HCT116 (cell line): ENCODE results near the gene MTFR1L. TPM values are rescaled to one million over a fixed set of nuclear protein-coding genes. Genes with fewer than 3 reads are reported as not detected.
A peak's percentile ranks its signal among the peaks of the same experiment; 100 is the strongest.

ENCODE experiments used
- ATAC-seq: fragments of 200-7000 bp; cut with Tn5 transposase; 2 replicates; pipeline ENCODE4 v1.9.1; 2020; ENCODE audit warnings: mild to moderate bottlenecking, moderate library complexity
- BruUV-seq: library from RNA; stranded (reverse); fragments of 400-500 nt; replicated peaks from 2 replicates; lab custom pipeline; 2021; lab: Mats Ljungman, UMichigan
- CTCF ChIA-PET: fragments of 300-600 bp; sonication (Branson Sonifier 250); formaldehyde crosslinking; loops from one replicate; lab custom pipeline; 2021; ENCODE audit warnings: antibody characterized with exemption; lab: Charles Lee
- POLR2A ChIA-PET: fragments of 300-600, 350-600 bp; sonication (Branson Sonifier 250); formaldehyde crosslinking; loops from one replicate; lab custom pipeline; 2021; ENCODE audit warnings: antibody characterized with exemption; lab: Charles Lee
- RAD21 ChIA-PET, 2 experiments: fragments of 300-600 bp; sonication (Branson Sonifier 250); formaldehyde crosslinking; loops; one replicate each; lab custom pipeline; 2023; ENCODE audit warnings: low total read pairs in 2 of 2; ENCODE audit not compliant: uncharacterized antibody in 2 of 2, unreplicated experiment in 2 of 2, low non-redundant PET in 1 of 2; lab: Charles Lee
- DNase-seq: peaks from one replicate; pipeline ENCODE4 v3.0.0-alpha.2; 2010; ENCODE audit warnings: low read depth, low spot score
- H2AFZ ChIP-seq: fragments of 200-600 bp; shearing (Covaris generic), sonication (generic); 2 replicates; pipeline ENCODE4 v1.6.1; 2017; ENCODE audit warnings: low read depth, mixed run types, mixed read lengths, antibody characterized with exemption, low read length; ENCODE audit not compliant: poor library complexity, severe bottlenecking
- H3K27ac ChIP-seq: 2 replicates; pipeline ENCODE4 v1.5.1; 2012; ENCODE audit warnings: low read depth, low read length
- H3K27me3 ChIP-seq: fragments of 200-600 bp; sonication (generic); 2 replicates; pipeline ENCODE4 v1.6.1; 2016; ENCODE audit warnings: mixed run types, low read length, mixed read lengths; ENCODE audit not compliant: insufficient read depth
- H3K36me3 ChIP-seq, 2 experiments: fragments of 200-500 bp in 1 of 2; fragments of 200-600 bp in 1 of 2; sonication (Bioruptor generic) in 1 of 2; sonication (generic) in 1 of 2; 2 replicates each; pipeline versions ENCODE4 v1.5.1 to v1.6.1; 2014 to 2016; ENCODE audit warnings: low read length in 2 of 2, inconsistent platforms in 1 of 2, mixed read lengths in 1 of 2, mixed run types in 1 of 2; ENCODE audit not compliant: insufficient read depth in 2 of 2, control insufficient read depth in 1 of 2
- H3K4me1 ChIP-seq, 2 experiments: fragments of 200-600 bp in 1 of 2; sonication (generic) in 1 of 2; 2 replicates each; pipeline versions ENCODE4 v1.5.1 to v1.6.1; 2012 to 2017; ENCODE audit warnings: low read length in 2 of 2, inconsistent platforms in 1 of 2, mild to moderate bottlenecking in 1 of 2, mixed read lengths in 1 of 2, mixed run types in 1 of 2, moderate library complexity in 1 of 2; ENCODE audit not compliant: insufficient read depth in 2 of 2, control insufficient read depth in 1 of 2
- H3K4me2 ChIP-seq: fragments of 200-600 bp; sonication (generic); 2 replicates; pipeline ENCODE4 v1.6.1; 2017; ENCODE audit warnings: mixed run types, low read length, mixed read lengths
- H3K4me3 ChIP-seq, 2 experiments: fragments of 200-600 bp in 1 of 2; sonication (generic) in 1 of 2; replicated peaks in 1 of 2; 2 replicates each; pipeline ENCODE4 v1.5.1; 2011 to 2016; ENCODE audit warnings: low read length in 2 of 2, control low read depth in 1 of 2, low read depth in 1 of 2, mild to moderate bottlenecking in 1 of 2, mixed read lengths in 1 of 2, mixed run types in 1 of 2
- H3K79me2 ChIP-seq: fragments of 200-600 bp; sonication (generic); 2 replicates; pipeline ENCODE4 v1.6.1; 2017; ENCODE audit warnings: mild to moderate bottlenecking, mixed run types, low read length, moderate library complexity, mixed read lengths; ENCODE audit not compliant: insufficient read depth
- H3K9ac ChIP-seq: fragments of 200-600 bp; sonication (generic); 2 replicates; pipeline ENCODE4 v1.6.1; 2016; ENCODE audit warnings: low read length, mixed read lengths
- H3K9me2 ChIP-seq: fragments of 200-600 bp; sonication (generic), shearing (Covaris generic); 2 replicates; pipeline ENCODE4 v1.6.1; 2017; ENCODE audit warnings: mixed run types, mild to moderate bottlenecking, moderate library complexity; ENCODE audit not compliant: insufficient read depth
- H3K9me3 ChIP-seq, 2 experiments: fragments of 200-500 bp in 1 of 2; fragments of 200-600 bp in 1 of 2; sonication (Bioruptor generic) in 1 of 2; sonication (generic) in 1 of 2; 2 replicates each; pipeline ENCODE4 v1.6.1; 2014 to 2017; ENCODE audit warnings: low read length in 2 of 2, mixed read lengths in 2 of 2, inconsistent platforms in 1 of 2, low read depth in 1 of 2, mild to moderate bottlenecking in 1 of 2, mixed run types in 1 of 2, moderate library complexity in 1 of 2; ENCODE audit not compliant: control insufficient read depth in 1 of 2, insufficient read depth in 1 of 2
- H4K20me1 ChIP-seq: fragments of 200-600 bp; sonication (generic), shearing (Covaris generic); 2 replicates; pipeline ENCODE4 v1.6.1; 2017; ENCODE audit warnings: mixed run types, mild to moderate bottlenecking, moderate library complexity; ENCODE audit not compliant: insufficient read depth
- CBX3 ChIP-seq: IDR thresholded peaks from 2 replicates; pipeline ENCODE4 v1.6.1; 2012; ENCODE audit warnings: low read depth
- CEBPB ChIP-seq: IDR thresholded peaks from 2 replicates; pipeline ENCODE4 v1.6.1; 2012; ENCODE audit warnings: low read depth
- ELF1 ChIP-seq: IDR thresholded peaks from 2 replicates; pipeline ENCODE4 v1.6.1; 2012; ENCODE audit warnings: low read depth, borderline replicate concordance
- EZH2 ChIP-seq: fragments of 200-600 bp; sonication (generic); IDR thresholded peaks from 2 replicates; pipeline ENCODE4 v1.6.1; 2017; ENCODE audit warnings: antibody characterized with exemption, mixed run types
- POLR2AphosphoS5 ChIP-seq: IDR thresholded peaks from 2 replicates; pipeline ENCODE4 v1.6.1; 2011; ENCODE audit warnings: mild to moderate bottlenecking, low read depth, low read length, moderate library complexity
- RAD21 ChIP-seq: IDR thresholded peaks from 2 replicates; pipeline ENCODE4 v1.6.1; 2012; ENCODE audit warnings: low read depth, mild to moderate bottlenecking
- SIN3A ChIP-seq: IDR thresholded peaks from 2 replicates; pipeline ENCODE4 v1.6.1; 2012; ENCODE audit warnings: low read depth
- TCF7L2 ChIP-seq: IDR thresholded peaks from 2 replicates; pipeline ENCODE4 v1.7.0; 2011; ENCODE audit warnings: borderline replicate concordance, inconsistent platforms; ENCODE audit not compliant: insufficient read depth, insufficient read length; ENCODE audit errors: extremely low read depth
- ZNF274 ChIP-seq: fragments of 200-500 bp; sonication (Bioruptor generic); IDR thresholded peaks from 2 replicates; pipeline ENCODE4 v1.6.1; 2014; ENCODE audit warnings: mild to moderate bottlenecking, low read depth, low read length, inconsistent platforms
- intact Hi-C: fragments of 100-400 bp; cut with micrococcal nuclease; formaldehyde crosslinking; loops from 2 replicates; pipeline ENCODE4 v1.10.0; 2022
- total RNA-seq: library from RNA; stranded (reverse); gene quantifications from one replicate; pipeline ENCODE4 v1.2.1, GENCODE V29; 2021; ENCODE audit not compliant: unreplicated experiment

The MTFR1L gene
- total RNA-seq, 1 experiment from 2014 or later, result 35.8 TPM

DNA sequence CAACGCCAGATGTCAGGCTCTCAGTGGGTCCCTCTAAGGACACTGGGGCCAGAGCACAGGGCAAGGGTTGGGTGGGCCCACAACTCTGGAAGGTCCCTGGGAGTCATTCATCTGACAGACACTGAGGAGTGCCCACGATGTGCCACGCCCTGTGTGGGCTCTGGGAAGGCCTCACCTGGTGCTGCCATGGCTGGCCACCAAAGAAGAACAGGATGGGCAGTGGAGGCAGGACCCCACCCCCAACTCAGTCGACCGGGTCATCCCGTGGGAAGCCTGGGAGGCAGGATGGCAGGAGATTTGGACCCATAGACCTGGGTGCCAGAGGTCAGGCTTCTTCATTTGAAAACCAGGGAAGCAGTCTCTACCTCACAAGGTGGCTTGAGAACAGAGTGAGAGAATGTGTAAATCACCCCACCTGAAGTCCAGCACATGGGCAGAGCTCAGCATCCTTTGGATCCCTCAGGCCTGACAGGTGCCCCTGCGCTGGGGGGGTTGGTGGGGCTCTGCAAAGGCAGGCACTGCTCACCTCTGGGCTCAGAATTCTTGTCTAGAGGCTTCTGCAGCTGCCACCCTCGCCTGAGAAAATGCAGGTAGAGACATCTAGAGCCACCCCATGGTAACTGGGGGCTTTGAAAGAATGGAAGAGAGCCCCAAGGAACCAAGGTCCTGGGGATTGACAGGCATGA lies 20.9 kb upstream of the MTFR1L start:
- Histone ChIP-seq H3K9me3 (no peaks in the 10 kb centered on the region), H3K36me3 (no peaks in the 10 kb centered on the region), H2AFZ (no peak overlapping the region), H3K27me3 (no peaks in the 10 kb centered on the region), H3K79me2 (no peaks in the 10 kb centered on the region), H3K4me3 (no peak overlapping the region), H3K4me2 (no peak overlapping the region), H3K9ac (no peak overlapping the region; the same call in 1 of the 2 replicates), H3K4me1 (peaks cover 5 to 16% of the 10 kb centered on the region in 2 experiments; a peak in 3 of 4 replicates), H3K27ac (no peak overlapping the region), H3K9me2 (no peaks in the 10 kb centered on the region), H4K20me1 (no peaks in the 10 kb centered on the region)
- intact Hi-C loops, result loop anchor here (2.0 to 5.0 kb wide), 3 partner anchors 182 to 297 kb away; partner anchors contain the start of gene MAN1C1
- DNase-seq (no peak), ATAC-seq (no peak)
- no TSS peak for BruUV-seq
- ChIA-PET POLR2A (no interaction called here), CTCF (interaction anchor here (0.6 to 1.8 kb wide), 24 partner anchors 9 to 559 kb away, joined by 3 to 12 read pairs (median 4); no protein-coding TSS in a partner anchor), RAD21 (interaction anchor here in 1 of 2 experiments (1.0 kb wide), 1 partner anchor 295 kb away, joined by 3 read pairs; no protein-coding TSS in a partner anchor)
- TF ChIP-seq RAD21 (no peak), CBX3 (no peak)

DNA sequence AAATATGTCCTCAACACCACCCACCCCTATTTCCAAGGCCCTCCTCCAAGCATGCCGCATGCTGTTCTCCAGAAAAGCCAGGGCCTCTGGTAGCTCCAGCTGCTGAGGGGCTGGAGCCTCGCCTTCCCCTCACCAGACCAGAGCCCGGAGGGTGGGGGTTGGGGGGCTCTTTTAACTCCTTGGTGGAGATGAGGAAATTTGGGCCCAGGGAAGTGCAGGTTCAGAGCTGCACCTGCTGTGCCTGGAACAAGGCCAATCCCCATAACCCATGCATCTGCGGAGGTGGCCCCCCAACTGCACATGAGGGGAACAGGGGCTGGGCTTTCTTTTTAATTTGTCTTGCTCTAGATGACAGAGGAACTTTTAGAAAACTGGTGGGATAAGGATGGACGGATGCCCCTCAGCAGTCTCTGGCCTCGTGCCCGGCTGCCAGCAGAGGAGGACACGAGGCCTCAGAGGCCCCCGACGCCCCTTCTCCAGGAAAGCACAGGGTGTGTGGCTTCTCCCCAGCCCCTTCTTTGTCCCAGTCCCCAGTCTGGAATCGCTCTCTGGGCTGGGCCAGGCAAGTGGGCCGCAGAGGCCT lies 20.3 kb upstream of the MTFR1L start:
- peak overlapping the region; percentile 33 for H2AFZ ChIP-seq
- CTCF ChIA-PET, result interaction anchor here (1.1 to 1.8 kb wide), 2 partner anchors 11 to 227 kb away, joined by 7 read pairs; no protein-coding TSS in a partner anchor
- RAD21 ChIA-PET, result no interaction called here
- H3K4me2 ChIP-seq, result peak overlapping the region; percentile 73
- peak overlapping the region; percentile 36; the same call in 1 of the 2 replicates for H3K27ac ChIP-seq
- intact Hi-C loops, result loop anchor here (2.0 to 5.0 kb wide), 3 partner anchors 182 to 297 kb away; partner anchors contain the start of gene MAN1C1
- no peaks in the 10 kb centered on the region for H3K9me2 ChIP-seq
- no TSS peak for BruUV-seq
- H4K20me1 ChIP-seq, result no peaks in the 10 kb centered on the region
- H3K79me2 ChIP-seq, result no peaks in the 10 kb centered on the region
- peak overlapping the region; percentile 27; the same call in 1 of the 2 replicates for H3K9ac ChIP-seq
- H3K27me3 ChIP-seq, result no peaks in the 10 kb centered on the region
- H3K4me3 ChIP-seq, result peak overlapping the region; percentile 35 to 50
- no peaks in the 10 kb centered on the region for H3K9me3 ChIP-seq
- no peak for DNase-seq
- TF ChIP-seq EZH2 (no peak), CBX3 (no peak), POLR2AphosphoS5 (no peak), ELF1 (no peak), SIN3A (no peak), ZNF274 (no peak), CEBPB (no peak), TCF7L2 (no peak)
- TF ChIP-seq, all 23 proteins: peak for 0
- Histone ChIP-seq H3K4me1 (peaks cover 5 to 16% of the 10 kb centered on the region in 2 experiments; a peak in 3 of 4 replicates), H3K36me3 (no peaks in the 10 kb centered on the region)
- POLR2A ChIA-PET, result interaction anchor here (0.6 kb wide), 1 partner anchor 227 kb away, joined by 5 read pairs; no protein-coding TSS in a partner anchor
- no peak for ATAC-seq
